Measurements from ENCODE around the gene ARPC5L.

GRCh38 chr9:124913378-124913777 lies 51.4 kb downstream of the ARPC5L start:
- TF ChIP-seq CTCF (IDR thresholded peaks at IDR 0.05; ENCODE audit: insufficient read depth, low read depth, low read length), result no peak
- no peak for TF ChIP-seq EZH2 (IDR thresholded peaks at IDR 0.05; ENCODE audit: insufficient read depth, low read length)
